ENCODE measurements around the gene PCDHB16.
"Not testable (repeated sequence)": the region's sequence is repeated elsewhere in the genome, so short reads cannot be mapped to it uniquely, and the experiment has no call there.

Gene PCDHB16

DNA sequence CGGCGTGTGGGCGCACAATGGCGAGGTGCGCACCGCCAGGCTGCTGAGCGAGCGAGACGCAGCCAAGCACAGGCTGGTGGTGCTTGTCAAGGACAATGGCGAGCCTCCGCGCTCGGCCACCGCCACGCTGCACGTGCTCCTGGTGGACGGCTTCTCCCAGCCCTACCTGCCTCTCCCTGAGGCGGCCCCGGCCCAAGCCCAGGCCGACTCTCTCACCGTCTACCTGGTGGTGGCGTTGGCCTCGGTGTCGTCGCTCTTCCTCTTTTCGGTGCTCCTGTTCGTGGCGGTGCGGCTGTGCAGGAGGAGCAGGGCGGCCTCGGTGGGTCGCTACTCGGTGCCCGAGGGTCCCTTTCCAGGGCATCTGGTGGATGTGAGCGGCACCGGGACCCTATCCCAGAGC lies 30.1 kb upstream of the PCDHB16 start:
- not testable (repeated sequence) for H3K4me1 ChIP-seq (ENCODE audit: control insufficient read depth in 2 of 2, insufficient read depth in 1 of 2, low read depth in 1 of 2, low read length in 2 of 2); H3K9ac ChIP-seq (ENCODE audit: low read depth, low read length, poor library complexity); H3K79me1 ChIP-seq (ENCODE audit: low read depth, low read length); DNase-seq (ENCODE audit: low spot score); H2BK120ac ChIP-seq (ENCODE audit: low read depth, low read length); H3K4me3 ChIP-seq (ENCODE audit: low read length in 2 of 2); H2BK12ac ChIP-seq (ENCODE audit: low read length); H4K8ac ChIP-seq (ENCODE audit: low read depth, low read length); H2BK15ac ChIP-seq (ENCODE audit: low read length); H3K18ac ChIP-seq (ENCODE audit: low read length); H2BK5ac ChIP-seq (ENCODE audit: low read length); H4K91ac ChIP-seq (ENCODE audit: low read depth, low read length, poor library complexity); H2AK5ac ChIP-seq (ENCODE audit: low read depth, low read length); H3K14ac ChIP-seq (ENCODE audit: low read length); H3K36me3 ChIP-seq (replicated peaks in 1 of 2; ENCODE audit: control insufficient read depth in 2 of 2, insufficient read depth in 2 of 2, low read length in 2 of 2); H3K27me3 ChIP-seq (ENCODE audit: control insufficient read depth in 3 of 3, insufficient read depth in 3 of 3, low read depth in 1 of 3, low read length in 3 of 3); H3K27ac ChIP-seq (replicated peaks; ENCODE audit: low read length); H2AFZ ChIP-seq (ENCODE audit: low read length); H3K4ac ChIP-seq (ENCODE audit: low read length); H3K4me2 ChIP-seq (ENCODE audit: insufficient read depth, low read length, poor library complexity, severe bottlenecking); H3K23ac ChIP-seq (ENCODE audit: low read depth, low read length, poor library complexity)
- H3K9me3 ChIP-seq (replicated peaks in 1 of 2; ENCODE audit: control insufficient read depth in 2 of 2, insufficient read depth in 1 of 2, low read depth in 1 of 2, low read length in 2 of 2), result peaks cover 8 to 14% of the 10 kb centered on the region in 2 donors
- WGBS, 2 donors (ENCODE audit: extremely low coverage in 2 of 2, insufficient read length in 2 of 2, insufficient replicate concordance in 1 of 2), result no CpG with 5 or more reads among the region's 36 CpGs

DNA sequence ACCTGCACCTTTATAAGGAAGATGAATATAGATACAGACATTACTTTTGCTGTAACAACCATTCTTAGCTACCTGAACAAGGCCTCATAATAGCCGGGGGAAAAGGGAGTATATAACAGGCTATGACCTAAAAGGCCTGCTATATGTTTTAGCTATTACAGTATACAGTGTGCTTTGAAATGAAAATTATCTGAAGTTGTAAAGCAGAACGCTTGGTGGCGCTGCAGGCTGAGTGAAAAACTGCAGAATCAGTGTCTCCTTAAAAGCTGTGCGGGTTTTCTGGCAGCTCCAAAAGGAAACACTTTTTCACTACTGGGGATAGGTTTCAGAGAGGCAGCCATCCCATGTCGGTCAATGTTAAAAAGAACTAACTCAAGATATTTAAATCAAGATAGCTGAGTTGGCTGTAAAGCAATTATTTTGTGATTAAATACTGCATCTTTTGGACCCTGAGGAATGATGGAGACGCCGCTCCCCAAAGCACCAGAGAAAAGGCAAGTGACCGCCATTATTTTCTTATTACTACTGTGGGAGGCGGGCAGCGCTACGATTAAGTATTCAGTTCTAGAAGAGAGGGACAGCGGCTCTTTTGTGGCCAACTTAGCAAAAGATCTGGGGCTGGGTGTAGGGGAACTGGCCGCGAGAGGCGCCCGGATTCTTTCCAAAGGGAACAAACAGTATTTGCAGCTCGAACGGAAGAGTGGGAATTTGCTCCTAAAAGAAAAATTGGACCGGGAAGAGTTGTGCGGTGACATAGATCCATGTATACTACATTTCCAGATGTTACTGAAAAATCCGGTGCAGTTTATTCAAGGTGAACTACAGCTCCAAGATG lies 26.4 kb upstream of the PCDHB16 start:
- WGBS, 2 donors (ENCODE audit: extremely low coverage in 2 of 2, insufficient read length in 2 of 2, insufficient replicate concordance in 1 of 2), result no CpG with 5 or more reads among the region's 21 CpGs
- no peak for DNase-seq (ENCODE audit: low spot score)

DNA sequence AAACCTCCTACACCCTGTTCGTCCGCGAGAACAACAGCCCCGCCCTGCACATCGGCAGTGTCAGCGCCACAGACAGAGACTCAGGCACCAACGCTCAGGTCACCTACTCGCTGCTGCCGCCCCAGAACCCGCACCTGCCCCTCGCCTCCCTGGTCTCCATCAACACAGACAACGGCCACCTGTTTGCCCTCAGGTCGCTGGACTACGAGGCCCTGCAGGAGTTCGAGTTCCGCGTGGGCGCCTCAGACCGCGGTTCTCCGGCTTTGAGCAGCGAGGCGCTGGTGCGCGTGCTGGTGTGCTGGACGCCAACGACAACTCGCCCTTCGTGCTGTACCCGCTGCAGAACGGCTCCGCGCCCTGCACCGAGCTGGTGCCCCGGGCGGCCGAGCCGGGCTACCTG lies 24.8 kb upstream of the PCDHB16 start:
- not testable (repeated sequence) for H3K4me3 ChIP-seq (ENCODE audit: low read length in 2 of 2); H4K8ac ChIP-seq (ENCODE audit: low read depth, low read length); H3K4me2 ChIP-seq (ENCODE audit: insufficient read depth, low read length, poor library complexity, severe bottlenecking); H2BK5ac ChIP-seq (ENCODE audit: low read length); H3K9me3 ChIP-seq (replicated peaks in 1 of 2; ENCODE audit: control insufficient read depth in 2 of 2, insufficient read depth in 1 of 2, low read depth in 1 of 2, low read length in 2 of 2); H3K4ac ChIP-seq (ENCODE audit: low read length); H3K4me1 ChIP-seq (ENCODE audit: control insufficient read depth in 2 of 2, insufficient read depth in 1 of 2, low read depth in 1 of 2, low read length in 2 of 2); H3K27me3 ChIP-seq (ENCODE audit: control insufficient read depth in 3 of 3, insufficient read depth in 3 of 3, low read depth in 1 of 3, low read length in 3 of 3); H2BK12ac ChIP-seq (ENCODE audit: low read length); H2BK120ac ChIP-seq (ENCODE audit: low read depth, low read length); H3K18ac ChIP-seq (ENCODE audit: low read length); H2BK15ac ChIP-seq (ENCODE audit: low read length); H3K14ac ChIP-seq (ENCODE audit: low read length); H4K91ac ChIP-seq (ENCODE audit: low read depth, low read length, poor library complexity); H3K9ac ChIP-seq (ENCODE audit: low read depth, low read length, poor library complexity); H3K27ac ChIP-seq (replicated peaks; ENCODE audit: low read length); H3K36me3 ChIP-seq (replicated peaks in 1 of 2; ENCODE audit: control insufficient read depth in 2 of 2, insufficient read depth in 2 of 2, low read length in 2 of 2); H2AK5ac ChIP-seq (ENCODE audit: low read depth, low read length); H3K23ac ChIP-seq (ENCODE audit: low read depth, low read length, poor library complexity); H3K79me1 ChIP-seq (ENCODE audit: low read depth, low read length); DNase-seq (ENCODE audit: low spot score); H2AFZ ChIP-seq (ENCODE audit: low read length)
- WGBS, 2 donors (ENCODE audit: extremely low coverage in 2 of 2, insufficient read length in 2 of 2, insufficient replicate concordance in 1 of 2), result no CpG with 5 or more reads among the region's 38 CpGs

More for the DNA sequence above, 26.4 kb upstream of the PCDHB16 start:
- no peak overlapping the region for H4K91ac ChIP-seq (ENCODE audit: low read depth, low read length, poor library complexity)
- H3K4me1 ChIP-seq (ENCODE audit: control insufficient read depth in 2 of 2, insufficient read depth in 1 of 2, low read depth in 1 of 2, low read length in 2 of 2), result no peaks in the 10 kb centered on the region
- H2AK5ac ChIP-seq (ENCODE audit: low read depth, low read length), result no peak overlapping the region
- H3K36me3 ChIP-seq (replicated peaks in 1 of 2; ENCODE audit: control insufficient read depth in 2 of 2, insufficient read depth in 2 of 2, low read length in 2 of 2), result no peaks in the 10 kb centered on the region
- no peak overlapping the region for H3K27ac ChIP-seq (replicated peaks; ENCODE audit: low read length)
- H3K4me2 ChIP-seq (ENCODE audit: insufficient read depth, low read length, poor library complexity, severe bottlenecking), result peak overlapping the region; percentile 21
- no peak overlapping the region for H2BK12ac ChIP-seq (ENCODE audit: low read length)
- no peak overlapping the region for H3K9ac ChIP-seq (ENCODE audit: low read depth, low read length, poor library complexity)
- no peak overlapping the region for H3K18ac ChIP-seq (ENCODE audit: low read length)
- H3K14ac ChIP-seq (ENCODE audit: low read length), result no peak overlapping the region
- H4K8ac ChIP-seq (ENCODE audit: low read depth, low read length), result no peak overlapping the region
- H2AFZ ChIP-seq (ENCODE audit: low read length), result no peak overlapping the region
- H3K4me3 ChIP-seq (ENCODE audit: low read length in 2 of 2), result no peak overlapping the region
- H3K27me3 ChIP-seq (ENCODE audit: control insufficient read depth in 3 of 3, insufficient read depth in 3 of 3, low read depth in 1 of 3, low read length in 3 of 3), result no peaks in the 10 kb centered on the region
- no peak overlapping the region for H2BK5ac ChIP-seq (ENCODE audit: low read length)
- H2BK15ac ChIP-seq (ENCODE audit: low read length), result no peak overlapping the region
- H3K23ac ChIP-seq (ENCODE audit: low read depth, low read length, poor library complexity), result no peak overlapping the region
- no peak overlapping the region for H3K4ac ChIP-seq (ENCODE audit: low read length)
- no peak overlapping the region for H2BK120ac ChIP-seq (ENCODE audit: low read depth, low read length)
- H3K9me3 ChIP-seq (replicated peaks in 1 of 2; ENCODE audit: control insufficient read depth in 2 of 2, insufficient read depth in 1 of 2, low read depth in 1 of 2, low read length in 2 of 2), result peaks cover 7 to 13% of the 10 kb centered on the region in 2 donors
- H3K79me1 ChIP-seq (ENCODE audit: low read depth, low read length), result no peaks in the 10 kb centered on the region

DNA sequence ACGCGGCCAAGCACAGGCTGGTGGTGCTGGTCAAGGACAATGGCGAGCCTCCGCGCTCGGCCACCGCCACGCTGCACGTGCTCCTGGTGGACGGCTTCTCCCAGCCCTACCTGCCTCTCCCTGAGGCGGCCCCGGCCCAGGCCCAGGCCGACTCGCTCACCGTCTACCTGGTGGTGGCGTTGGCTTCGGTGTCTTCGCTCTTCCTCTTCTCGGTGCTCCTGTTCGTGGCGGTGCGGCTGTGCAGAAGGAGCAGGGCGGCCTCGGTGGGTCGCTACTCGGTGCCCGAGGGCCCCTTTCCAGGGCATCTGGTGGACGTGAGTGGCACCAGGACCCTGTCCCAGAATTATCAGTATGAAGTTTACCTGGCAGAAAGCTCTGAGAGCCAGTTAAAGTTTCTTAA lies 24.3 kb upstream of the PCDHB16 start:
- H3K9ac ChIP-seq (ENCODE audit: low read depth, low read length, poor library complexity), result not testable (repeated sequence)
- no CpG with 5 or more reads among the region's 28 CpGs for WGBS, 2 donors (ENCODE audit: extremely low coverage in 2 of 2, insufficient read length in 2 of 2, insufficient replicate concordance in 1 of 2)

More for the DNA sequence above, 24.3 kb upstream of the PCDHB16 start:
- not testable (repeated sequence) for H3K4me2 ChIP-seq (ENCODE audit: insufficient read depth, low read length, poor library complexity, severe bottlenecking); H3K23ac ChIP-seq (ENCODE audit: low read depth, low read length, poor library complexity); H3K9me3 ChIP-seq (replicated peaks in 1 of 2; ENCODE audit: control insufficient read depth in 2 of 2, insufficient read depth in 1 of 2, low read depth in 1 of 2, low read length in 2 of 2); H3K27me3 ChIP-seq (ENCODE audit: control insufficient read depth in 3 of 3, insufficient read depth in 3 of 3, low read depth in 1 of 3, low read length in 3 of 3); H3K36me3 ChIP-seq (replicated peaks in 1 of 2; ENCODE audit: control insufficient read depth in 2 of 2, insufficient read depth in 2 of 2, low read length in 2 of 2); H2BK12ac ChIP-seq (ENCODE audit: low read length); H4K8ac ChIP-seq (ENCODE audit: low read depth, low read length); H3K14ac ChIP-seq (ENCODE audit: low read length); H2BK5ac ChIP-seq (ENCODE audit: low read length); H3K4me1 ChIP-seq (ENCODE audit: control insufficient read depth in 2 of 2, insufficient read depth in 1 of 2, low read depth in 1 of 2, low read length in 2 of 2); H2BK15ac ChIP-seq (ENCODE audit: low read length); H3K79me1 ChIP-seq (ENCODE audit: low read depth, low read length); H4K91ac ChIP-seq (ENCODE audit: low read depth, low read length, poor library complexity); H2BK120ac ChIP-seq (ENCODE audit: low read depth, low read length); H3K27ac ChIP-seq (replicated peaks; ENCODE audit: low read length); H2AK5ac ChIP-seq (ENCODE audit: low read depth, low read length); DNase-seq (ENCODE audit: low spot score); H3K4ac ChIP-seq (ENCODE audit: low read length); H2AFZ ChIP-seq (ENCODE audit: low read length); H3K4me3 ChIP-seq (ENCODE audit: low read length in 2 of 2); H3K18ac ChIP-seq (ENCODE audit: low read length)

Measured in neuronal stem cell (in vitro differentiated cells).